Gastrocnemius medialis (tissue), 4 donors: Measurements from ENCODE around the gene OR5K3.

ENCODE experiments used
- CTCF ChIP-seq, 5 experiments: fragments of 450-650 bp in 3 of 5; fragments of 200-600 bp in 2 of 5; sonication (generic) in 2 of 5; IDR thresholded peaks in 4 of 5; conservative IDR thresholded peaks in 1 of 5; 1 replicate in 4 of 5; 2 replicates in 1 of 5; pipeline ENCODE4 v1.5.1; 2016 to 2019; ENCODE audit warnings: antibody characterized with exemption in 5 of 5, mild to moderate bottlenecking in 3 of 5, moderate library complexity in 3 of 5
- POLR2A ChIP-seq, 2 donors: fragments of 450-650 bp; IDR thresholded peaks; one replicate each; pipeline ENCODE4 v1.6.1; 2017; ENCODE audit warnings: antibody characterized with exemption in 2 of 2, mild to moderate bottlenecking in 2 of 2, moderate library complexity in 2 of 2

- TF ChIP-seq CTCF (IDR thresholded peaks at IDR 0.05 in 4 of 5, conservative IDR thresholded peaks at IDR 0.05 in 1 of 5) (no peak), POLR2A (IDR thresholded peaks at IDR 0.05) (no peak)
Observed at GRCh38 chr3:98434412-98434811, 43.9 kb downstream of the OR5K3 start.
